AG04450 (cell line): ENCODE results near the gene PDGFB. TPM values are rescaled to one million over a fixed set of nuclear protein-coding genes. Genes with fewer than 3 reads are reported as not detected.

Experiments used
- CTCF ChIA-PET: fragments of 300-600, 350-600 bp; formaldehyde crosslinking; extraction: SDS; loops from one replicate; lab custom pipeline; 2022; ENCODE audit warnings: antibody characterized with exemption, inconsistent platforms; lab: Charles Lee
- POLR2A ChIA-PET: fragments of 350-600 bp; formaldehyde crosslinking; extraction: SDS; loops from one replicate; lab custom pipeline; 2021; ENCODE audit warnings: antibody characterized with exemption, inconsistent platforms; lab: Yijun Ruan, JAX
- DNase-seq: peaks from one replicate; pipeline ENCODE4 v3.0.0-alpha.2; 2011; ENCODE audit warnings: low read depth, low spot score
- H3K27ac ChIP-seq: one replicate; pipeline ENCODE4 v1.5.1; 2012; ENCODE audit warnings: low read depth, low read length, control low read depth
- H3K27me3 ChIP-seq: one replicate; pipeline ENCODE4 v1.6.0; 2012; ENCODE audit warnings: low read length; ENCODE audit not compliant: control insufficient read depth, insufficient read depth
- H3K4me3 ChIP-seq: 2 replicates; pipeline ENCODE4 v1.5.1; 2011; ENCODE audit warnings: mild to moderate bottlenecking, low read depth, low read length, control low read depth
- H3K9me3 ChIP-seq: 2 replicates; pipeline ENCODE4 v1.5.1; 2012; ENCODE audit warnings: low read length; ENCODE audit not compliant: control insufficient read depth, insufficient read depth
- CTCF ChIP-seq: IDR thresholded peaks from 2 replicates; pipeline ENCODE4 v1.5.1; 2011; ENCODE audit warnings: low read depth, low read length, control low read depth, inconsistent platforms
- polyA plus RNA-seq: library from polyadenylated mRNA; depleted of rRNA; stranded (reverse); fragments of >200 nt; gene quantifications from 2 replicates; pipeline ENCODE4 v1.2.3, GENCODE V29; 2011

The PDGFB gene
- polyA plus RNA-seq, 1 experiment = 0.19 TPM

- TF ChIP-seq CTCF = no peak
- Histone ChIP-seq H3K4me3 (no peak overlapping the region), H3K27ac (no peak overlapping the region), H3K27me3 (peaks cover 39% of the 10 kb centered on the region), H3K9me3 (no peaks in the 10 kb centered on the region; the same call in 1 of the 2 replicates)
- CTCF ChIA-PET = no interaction called here
- no peak for DNase-seq
- POLR2A ChIA-PET = no interaction called here
These were observed 5.0 kb downstream of the PDGFB start for GRCh38 chr22:39239561-39240423.

- POLR2A ChIA-PET = no interaction called here
These were observed 5.7 kb downstream of the PDGFB start for GRCh38 chr22:39238966-39239505.

GRCh38 chr22:39238561-39238960 is 6.2 kb downstream of the PDGFB start:
- no peak for TF ChIP-seq CTCF
- Histone ChIP-seq H3K9me3 (no peaks in the 10 kb centered on the region; the same call in 1 of the 2 replicates), H3K27ac (no peak overlapping the region), H3K4me3 (no peak overlapping the region), H3K27me3 (peaks cover 30% of the 10 kb centered on the region)
- no peak for DNase-seq
- POLR2A ChIA-PET = no interaction called here
- CTCF ChIA-PET = no interaction called here

More at GRCh38 chr22:39238966-39239505, 5.7 kb downstream of the PDGFB start:
- Histone ChIP-seq H3K27ac (no peak overlapping the region), H3K9me3 (no peaks in the 10 kb centered on the region; the same call in 1 of the 2 replicates), H3K27me3 (peaks cover 34% of the 10 kb centered on the region), H3K4me3 (no peak overlapping the region)
- TF ChIP-seq CTCF = no peak
- no peak for DNase-seq
- CTCF ChIA-PET = no interaction called here

DNA sequence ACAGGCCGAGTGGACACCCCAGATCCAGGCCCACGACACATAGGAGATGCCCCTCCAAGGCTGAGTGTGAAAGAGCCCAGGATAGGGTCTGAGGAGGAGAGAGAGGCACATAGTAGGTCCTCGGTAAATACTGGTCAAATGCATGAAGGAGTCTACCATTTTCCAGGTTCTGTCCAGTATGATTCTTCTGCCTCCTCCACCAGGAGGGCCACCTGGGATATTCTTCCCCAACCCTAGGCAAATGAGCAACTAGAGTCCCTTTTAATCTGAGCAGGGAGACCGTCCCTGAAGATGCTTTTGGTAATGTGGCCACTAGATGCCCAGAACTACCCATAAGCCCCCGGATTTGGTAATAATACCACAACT is 6.7 kb downstream of the PDGFB start:
- ChIA-PET CTCF (no interaction called here), POLR2A (no interaction called here)
- H3K27me3 ChIP-seq = peaks cover 25% of the 10 kb centered on the region
- TF ChIP-seq CTCF = no peak
- H3K9me3 ChIP-seq = no peaks in the 10 kb centered on the region; the same call in 1 of the 2 replicates
- no peak overlapping the region for H3K27ac ChIP-seq
- H3K4me3 ChIP-seq = no peak overlapping the region
- no peak for DNase-seq
